Coronary artery (tissue), 2 donors: ENCODE measurements around the gene PGC.

ENCODE experiments used
- DNase-seq: peaks from one replicate; pipeline ENCODE4 v3.0.0-alpha.2; 2017; ENCODE audit warnings: low spot score
- H3K27ac ChIP-seq, 2 donors: fragments of 200-600 bp; sonication (generic); one replicate each; pipeline ENCODE4 v1.5.1; 2016 to 2019
- H3K4me3 ChIP-seq: fragments of 200-600 bp; sonication (generic); 2 replicates; pipeline ENCODE4 v1.5.1; 2016; ENCODE audit warnings: mild to moderate bottlenecking, moderate library complexity
- CTCF ChIP-seq: fragments of 200-600 bp; sonication (generic); IDR thresholded peaks from one replicate; pipeline ENCODE4 v1.5.1; 2019; ENCODE audit warnings: antibody characterized with exemption

PGC gene

GRCh38 chr6:41711323-41712038 is 35.7 kb downstream of the PGC start:
- no peak for TF ChIP-seq CTCF
- DNase-seq = no peak
- no peak overlapping the region for H3K4me3 ChIP-seq
- H3K27ac ChIP-seq = peak overlapping the region; percentile 80 to 83

- TF ChIP-seq CTCF = no peak
- H3K4me3 ChIP-seq = no peak overlapping the region
- no peak for DNase-seq
- H3K27ac ChIP-seq = no peak overlapping the region
Measured at GRCh38 chr6:41709375-41709774, 37.8 kb downstream of the PGC start.

GRCh38 chr6:41708856-41709255 is 38.3 kb downstream of the PGC start:
- Histone ChIP-seq H3K27ac (no peak overlapping the region), H3K4me3 (no peak overlapping the region)
- DNase-seq = no peak
- TF ChIP-seq CTCF = no peak

- Histone ChIP-seq H3K27ac (peak overlapping the region in 1 of 2 donors; percentile 93), H3K4me3 (no peak overlapping the region)
- no peak for DNase-seq
- no peak for TF ChIP-seq CTCF
Measured at GRCh38 chr6:41707565-41708200, 39.5 kb downstream of the PGC start.

GRCh38 chr6:41706876-41707564 is 40.2 kb downstream of the PGC start:
- no peak for DNase-seq
- Histone ChIP-seq H3K27ac (peak overlapping the region; percentile 71 to 93), H3K4me3 (peak overlapping the region; percentile 35)
- no peak for TF ChIP-seq CTCF

GRCh38 chr6:41705996-41706835 is 41.0 kb downstream of the PGC start:
- peak; percentile 90 for DNase-seq
- peak overlapping the region; percentile 71 to 93 for H3K27ac ChIP-seq
- TF ChIP-seq CTCF = peak; percentile 62
- H3K4me3 ChIP-seq = peak overlapping the region; percentile 41
